ENCODE results near the gene TNFRSF14.
A peak's percentile ranks its signal among the peaks of the same experiment; 100 is the strongest.

TNFRSF14 gene

DNA sequence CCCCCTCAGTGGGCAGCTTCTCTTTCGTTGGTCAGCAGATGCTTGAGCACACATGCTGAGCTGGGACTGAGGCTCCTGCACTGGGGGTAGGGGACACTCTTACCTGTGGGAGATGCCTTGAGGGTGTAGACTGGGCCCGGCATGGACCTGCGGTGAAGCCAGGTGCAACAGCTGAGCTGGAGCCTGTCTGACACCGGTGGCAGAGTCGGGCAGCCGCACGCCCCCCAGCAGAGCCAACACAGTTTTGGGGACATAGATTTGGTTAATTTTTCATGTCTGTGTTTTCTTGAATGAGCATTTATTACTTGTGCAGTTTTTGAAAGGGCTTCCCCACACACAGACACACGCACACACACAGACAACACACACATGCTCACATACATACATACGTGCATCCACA, 20.2 kb upstream of the TNFRSF14 start:
- Histone ChIP-seq H3K4me3 (replicated peaks; ENCODE audit: low read depth, low read length) (no peak overlapping the region), H3K27me3 (replicated peaks; ENCODE audit: control insufficient read depth, insufficient read depth, low read length) (peaks cover under 1% of the 10 kb centered on the region), H3K36me3 (ENCODE audit: control insufficient read depth, insufficient read depth, low read length) (no peaks in the 10 kb centered on the region)
- TF ChIP-seq, protein P1, sequence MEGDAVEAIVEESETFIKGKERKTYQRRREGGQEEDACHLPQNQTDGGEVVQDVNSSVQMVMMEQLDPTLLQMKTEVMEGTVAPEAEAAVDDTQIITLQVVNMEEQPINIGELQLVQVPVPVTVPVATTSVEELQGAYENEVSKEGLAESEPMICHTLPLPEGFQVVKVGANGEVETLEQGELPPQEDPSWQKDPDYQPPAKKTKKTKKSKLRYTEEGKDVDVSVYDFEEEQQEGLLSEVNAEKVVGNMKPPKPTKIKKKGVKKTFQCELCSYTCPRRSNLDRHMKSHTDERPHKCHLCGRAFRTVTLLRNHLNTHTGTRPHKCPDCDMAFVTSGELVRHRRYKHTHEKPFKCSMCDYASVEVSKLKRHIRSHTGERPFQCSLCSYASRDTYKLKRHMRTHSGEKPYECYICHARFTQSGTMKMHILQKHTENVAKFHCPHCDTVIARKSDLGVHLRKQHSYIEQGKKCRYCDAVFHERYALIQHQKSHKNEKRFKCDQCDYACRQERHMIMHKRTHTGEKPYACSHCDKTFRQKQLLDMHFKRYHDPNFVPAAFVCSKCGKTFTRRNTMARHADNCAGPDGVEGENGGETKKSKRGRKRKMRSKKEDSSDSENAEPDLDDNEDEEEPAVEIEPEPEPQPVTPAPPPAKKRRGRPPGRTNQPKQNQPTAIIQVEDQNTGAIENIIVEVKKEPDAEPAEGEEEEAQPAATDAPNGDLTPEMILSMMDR (IDR thresholded peaks at IDR 0.05; ENCODE audit: insufficient read depth, low read length, poor library complexity, severe bottlenecking), result no peak
- no peak for DNase-seq (ENCODE audit: extremely low read depth, insufficient read length)

DNA sequence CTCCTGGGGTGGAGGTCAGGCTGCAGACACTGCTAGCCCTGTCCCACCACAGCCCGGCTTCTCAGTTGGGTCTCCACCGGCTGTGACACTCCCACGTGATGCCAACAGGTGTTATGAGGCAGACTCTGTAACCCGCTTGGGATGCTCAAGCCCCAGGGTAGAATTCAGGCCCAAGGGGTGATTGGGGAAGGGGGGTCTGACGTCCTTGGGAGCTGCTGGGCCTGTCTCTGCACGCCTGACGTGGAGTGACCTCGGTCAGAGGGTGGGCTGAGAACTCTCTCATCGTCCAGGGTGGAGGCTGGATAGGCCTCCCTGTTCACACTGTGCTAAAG, 18.4 kb upstream of the TNFRSF14 start:
- H3K27me3 ChIP-seq (replicated peaks; ENCODE audit: control insufficient read depth, insufficient read depth, low read length), result no peaks in the 10 kb centered on the region; the same call in none of the 2 replicates
- no peak overlapping the region for H3K4me3 ChIP-seq (replicated peaks; ENCODE audit: low read depth, low read length)
- no peak for DNase-seq (ENCODE audit: extremely low read depth, insufficient read length)
- TF ChIP-seq, protein P1 (IDR thresholded peaks at IDR 0.05; ENCODE audit: insufficient read depth, low read length, poor library complexity, severe bottlenecking), result no peak
- H3K36me3 ChIP-seq (ENCODE audit: control insufficient read depth, insufficient read depth, low read length), result no peaks in the 10 kb centered on the region

DNA sequence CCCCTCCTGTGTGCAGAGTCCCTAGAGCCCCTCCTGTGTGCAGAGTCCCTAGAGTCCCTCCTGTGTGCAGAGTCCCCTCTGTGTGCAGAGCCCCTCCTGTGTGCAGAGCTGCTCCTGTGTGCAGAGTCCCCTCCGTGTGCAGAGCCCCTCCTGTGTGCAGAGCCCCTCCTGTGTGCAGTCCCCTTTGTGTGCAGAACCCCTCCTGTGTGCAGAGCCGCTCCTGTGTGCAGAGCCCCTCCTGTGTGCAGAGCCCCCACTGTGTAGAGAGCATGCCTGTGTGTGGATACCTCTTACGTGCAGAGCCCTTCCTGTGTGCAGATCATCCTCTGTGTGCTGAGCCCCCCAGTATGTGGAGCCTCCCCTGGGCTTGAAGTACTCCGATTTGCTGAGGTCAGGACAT, 17.8 kb upstream of the TNFRSF14 start:
- no peak for DNase-seq (ENCODE audit: extremely low read depth, insufficient read length)
- H3K36me3 ChIP-seq (ENCODE audit: control insufficient read depth, insufficient read depth, low read length), result no peaks in the 10 kb centered on the region
- TF ChIP-seq, protein P1 (IDR thresholded peaks at IDR 0.05; ENCODE audit: insufficient read depth, low read length, poor library complexity, severe bottlenecking), result no peak
- H3K4me3 ChIP-seq (replicated peaks; ENCODE audit: low read depth, low read length), result no peak overlapping the region
- no peaks in the 10 kb centered on the region; the same call in none of the 2 replicates for H3K27me3 ChIP-seq (replicated peaks; ENCODE audit: control insufficient read depth, insufficient read depth, low read length)

DNA sequence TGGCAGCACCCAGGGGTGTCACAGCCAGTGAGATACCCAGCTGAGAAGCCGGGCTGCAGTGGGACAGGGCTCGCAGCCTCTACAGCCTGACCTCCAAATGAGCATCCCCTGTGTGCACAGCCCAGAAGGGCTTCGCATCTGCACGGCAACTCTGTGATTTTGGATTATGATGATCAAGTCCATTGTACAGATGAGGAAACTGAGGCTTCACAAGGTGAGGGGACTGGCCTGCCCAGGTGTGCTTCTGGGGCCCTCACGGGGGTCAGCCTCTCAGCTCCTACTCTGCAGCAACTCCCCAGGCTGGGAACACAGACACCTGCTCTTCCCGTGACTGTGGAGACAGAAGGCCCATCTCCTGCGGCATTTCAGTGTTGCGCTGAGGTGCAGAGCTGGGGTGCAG, 17.3 kb upstream of the TNFRSF14 start:
- no peaks in the 10 kb centered on the region; the same call in none of the 2 replicates for H3K27me3 ChIP-seq (replicated peaks; ENCODE audit: control insufficient read depth, insufficient read depth, low read length)
- no peak for DNase-seq (ENCODE audit: extremely low read depth, insufficient read length)
- TF ChIP-seq, protein P1 (IDR thresholded peaks at IDR 0.05; ENCODE audit: insufficient read depth, low read length, poor library complexity, severe bottlenecking), result no peak

DNA sequence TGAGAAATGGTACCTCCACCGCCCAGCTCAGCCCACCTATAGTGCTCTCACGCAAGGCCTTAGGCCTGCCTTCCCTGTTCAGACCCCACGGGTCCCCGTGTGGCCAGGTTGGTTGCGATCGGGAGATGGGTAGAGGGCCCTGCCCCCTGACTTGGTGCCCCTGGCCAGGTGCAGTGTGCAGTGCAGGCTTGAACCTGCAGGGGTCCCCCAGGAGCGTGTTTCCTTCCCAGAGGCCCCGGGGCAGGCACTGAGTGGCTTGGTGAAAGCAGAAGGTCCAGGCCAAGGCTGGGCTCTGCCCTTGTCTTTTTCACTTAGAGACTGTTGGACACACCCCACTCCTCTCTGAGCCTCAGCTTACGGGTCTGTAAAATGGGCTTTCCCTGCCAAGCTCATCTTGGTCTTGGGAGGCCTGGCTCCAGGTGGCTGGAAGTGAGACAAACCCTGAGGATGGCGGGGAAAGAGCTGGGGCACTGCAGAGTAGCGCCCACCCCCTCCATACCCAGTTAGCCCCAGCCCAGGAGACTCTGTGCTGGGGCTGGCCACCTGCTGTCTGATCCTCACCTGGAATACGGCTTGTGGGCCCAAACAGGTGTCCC, 16.8 kb upstream of the TNFRSF14 start:
- H3K27me3 ChIP-seq (replicated peaks; ENCODE audit: control insufficient read depth, insufficient read depth, low read length), result no peaks in the 10 kb centered on the region; the same call in none of the 2 replicates
- H3K4me3 ChIP-seq (replicated peaks; ENCODE audit: low read depth, low read length), result no peak overlapping the region
- TF ChIP-seq, protein P1 (IDR thresholded peaks at IDR 0.05; ENCODE audit: insufficient read depth, low read length, poor library complexity, severe bottlenecking), result peak; percentile 43
- no peak for DNase-seq (ENCODE audit: extremely low read depth, insufficient read length)
- H3K36me3 ChIP-seq (ENCODE audit: control insufficient read depth, insufficient read depth, low read length), result no peaks in the 10 kb centered on the region

More for the DNA sequence above, 17.3 kb upstream of the TNFRSF14 start:
- H3K4me3 ChIP-seq (replicated peaks; ENCODE audit: low read depth, low read length), result no peak overlapping the region
- no peaks in the 10 kb centered on the region for H3K36me3 ChIP-seq (ENCODE audit: control insufficient read depth, insufficient read depth, low read length)

Data from GM06990 (cell line).